Measurements from ENCODE around the gene CACNG5. TPM values are rescaled to one million over a fixed set of nuclear protein-coding genes. Genes with fewer than 3 reads are reported as not detected.

The CACNG5 gene
- total and polyA plus RNA-seq, 7 experiments from 2014 or later: not detected

DNA sequence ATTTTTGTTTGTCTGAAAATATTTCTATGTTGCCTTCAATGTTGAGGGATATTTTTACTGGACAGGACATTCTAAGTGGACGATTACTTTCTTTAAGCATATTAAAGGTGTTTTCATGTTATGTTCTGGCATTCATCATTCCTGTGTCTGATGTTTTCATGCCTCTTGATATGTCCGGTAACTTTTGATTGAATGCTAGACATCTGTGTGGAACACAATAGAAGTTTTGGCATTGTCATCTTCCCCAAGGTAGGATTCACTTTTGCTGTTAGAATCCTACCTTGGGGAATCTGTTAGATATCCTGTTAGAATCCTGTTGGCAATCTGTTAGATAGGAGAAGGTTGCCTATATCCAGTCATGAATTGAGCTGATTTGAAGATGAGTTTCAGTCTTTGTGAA lies 28.9 kb downstream of the CACNG5 start:
- intact Hi-C loops (cut with micrococcal nuclease): no loop called here
- no peak for DNase-seq
- H3K4me1 Mint-ChIP-seq: peaks cover 0 to 2% (median 0%) of the 10 kb centered on the region in 7 donors
- H3K27me3 Mint-ChIP-seq: peaks cover 5 to 32% (median 19%) of the 10 kb centered on the region in 5 donors
- H3K9me3 Mint-ChIP-seq: peaks cover 2 to 47% (median 9%) of the 10 kb centered on the region in 11 donors
- Histone ChIP-seq H3K4me1 (ENCODE audit: control insufficient read depth in 2 of 2, insufficient read depth in 2 of 2, low read length in 2 of 2) (no peaks in the 10 kb centered on the region), H3K4me3 (ENCODE audit: low read length) (no peak overlapping the region), H3K27ac (ENCODE audit: low read depth, low read length) (no peak overlapping the region), H3K36me3 (ENCODE audit: control insufficient read depth in 2 of 3, insufficient read depth in 3 of 3, low read length in 3 of 3) (no peaks in the 10 kb centered on the region), H3K9me3 (ENCODE audit: control insufficient read depth in 2 of 3, low read length in 3 of 3) (peaks cover 0 to 7% (median 3%) of the 10 kb centered on the region in 3 experiments), H3K27me3 (ENCODE audit: control insufficient read depth in 2 of 2, insufficient read depth in 2 of 2, low read length in 2 of 2) (no peaks in the 10 kb centered on the region)
- ChIA-PET POLR2A (no interaction called here), CTCF (interaction anchor here (0.6 kb wide), 1 partner anchor 418 kb away, joined by 4 read pairs; no protein-coding TSS in a partner anchor)
- peaks cover 0 to 5% (median 0%) of the 10 kb centered on the region in 5 donors for H3K36me3 Mint-ChIP-seq
- no peak overlapping the region for H3K4me3 Mint-ChIP-seq
- no peak for ATAC-seq
- no peak overlapping the region for H3K27ac Mint-ChIP-seq

DNA sequence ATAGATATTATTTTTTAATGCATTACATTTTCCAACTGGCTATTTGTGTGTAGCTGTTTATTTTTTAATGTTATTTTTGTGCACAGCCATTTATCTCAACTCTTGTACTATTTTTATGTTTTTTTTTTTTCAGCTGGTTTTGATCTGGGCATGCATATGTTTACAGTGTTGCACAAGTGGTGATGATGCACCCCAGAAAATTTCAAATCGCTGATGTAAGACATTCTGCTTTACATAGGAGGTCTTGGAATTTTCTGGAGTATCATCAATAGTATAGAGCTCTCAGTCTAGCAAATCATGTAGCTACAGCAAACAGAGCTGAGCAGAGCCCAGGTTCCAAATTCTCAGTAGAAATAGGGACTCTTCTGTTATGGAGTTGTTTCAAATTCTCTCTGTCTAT lies 30.2 kb downstream of the CACNG5 start:
- DNase-seq: no peak
- ChIA-PET CTCF (no interaction called here), POLR2A (no interaction called here)
- no peak for ATAC-seq
- intact Hi-C loops (cut with micrococcal nuclease): no loop called here
- H3K4me3 Mint-ChIP-seq: no peak overlapping the region
- peaks cover 0 to 7% (median 3%) of the 10 kb centered on the region in 3 experiments for H3K9me3 ChIP-seq (ENCODE audit: control insufficient read depth in 2 of 3, low read length in 3 of 3)
- H3K36me3 Mint-ChIP-seq: peaks cover 0 to 7% (median 0%) of the 10 kb centered on the region in 5 donors
- no peak overlapping the region for H3K27ac ChIP-seq (ENCODE audit: low read depth, low read length)
- H3K27me3 Mint-ChIP-seq: peaks cover 14 to 31% (median 22%) of the 10 kb centered on the region in 5 donors
- no peaks in the 10 kb centered on the region for H3K27me3 ChIP-seq (ENCODE audit: control insufficient read depth in 2 of 2, insufficient read depth in 2 of 2, low read length in 2 of 2)
- no peaks in the 10 kb centered on the region for H3K36me3 ChIP-seq (ENCODE audit: control insufficient read depth in 2 of 3, insufficient read depth in 3 of 3, low read length in 3 of 3)
- H3K4me1 ChIP-seq (ENCODE audit: control insufficient read depth in 2 of 2, insufficient read depth in 2 of 2, low read length in 2 of 2): no peaks in the 10 kb centered on the region
- H3K27ac Mint-ChIP-seq: no peak overlapping the region
- H3K4me3 ChIP-seq (ENCODE audit: low read length): no peak overlapping the region
- no peaks in the 10 kb centered on the region for H3K4me1 Mint-ChIP-seq
- peaks cover 2 to 50% (median 9%) of the 10 kb centered on the region in 11 donors for H3K9me3 Mint-ChIP-seq

DNA sequence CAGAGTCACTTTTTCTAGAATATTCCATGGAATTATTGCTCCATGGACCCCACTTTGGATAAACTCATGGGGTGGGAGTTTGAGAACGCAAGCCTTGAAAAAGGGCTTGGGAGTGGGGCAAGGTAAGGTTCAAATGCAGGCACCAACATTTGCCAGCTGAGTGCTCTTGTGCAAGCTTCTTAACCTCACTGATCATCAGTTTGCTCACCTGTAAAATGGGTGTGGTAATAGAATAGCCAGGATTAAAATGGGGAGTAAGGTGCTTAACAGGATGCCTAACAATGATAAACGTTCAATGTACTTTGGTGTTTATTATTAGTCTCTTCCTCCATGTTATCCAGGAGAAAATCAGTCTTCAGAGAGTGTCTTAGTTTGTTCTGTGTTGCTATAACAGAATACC lies 39.0 kb downstream of the CACNG5 start:
- H3K9me3 ChIP-seq (ENCODE audit: control insufficient read depth in 2 of 3, low read length in 3 of 3): peaks cover 0 to 5% (median 0%) of the 10 kb centered on the region in 3 experiments
- H3K27ac Mint-ChIP-seq: no peak overlapping the region
- DNase-seq (no peak), ATAC-seq (no peak)
- H3K27ac ChIP-seq (ENCODE audit: low read depth, low read length): no peak overlapping the region
- no peak overlapping the region for H3K4me3 Mint-ChIP-seq
- H3K27me3 ChIP-seq (ENCODE audit: control insufficient read depth in 2 of 2, insufficient read depth in 2 of 2, low read length in 2 of 2): no peaks in the 10 kb centered on the region
- intact Hi-C loops (cut with micrococcal nuclease): no loop called here
- H3K27me3 Mint-ChIP-seq: peaks cover 2 to 24% (median 23%) of the 10 kb centered on the region in 5 donors
- H3K36me3 Mint-ChIP-seq: peaks cover 0 to 3% (median 0%) of the 10 kb centered on the region in 5 donors
- H3K9me3 Mint-ChIP-seq: peaks cover 0 to 8% (median 2%) of the 10 kb centered on the region in 11 donors
- H3K4me1 Mint-ChIP-seq: no peaks in the 10 kb centered on the region
- H3K36me3 ChIP-seq (ENCODE audit: control insufficient read depth in 2 of 3, insufficient read depth in 3 of 3, low read length in 3 of 3): no peaks in the 10 kb centered on the region
- H3K4me3 ChIP-seq (ENCODE audit: low read length): no peak overlapping the region
- CTCF ChIA-PET: interaction anchor here (1.1 kb wide), 1 partner anchor 17 kb away, joined by 3 read pairs; no protein-coding TSS in a partner anchor
- H3K4me1 ChIP-seq (ENCODE audit: control insufficient read depth in 2 of 2, insufficient read depth in 2 of 2, low read length in 2 of 2): no peaks in the 10 kb centered on the region
- POLR2A ChIA-PET: no interaction called here

DNA sequence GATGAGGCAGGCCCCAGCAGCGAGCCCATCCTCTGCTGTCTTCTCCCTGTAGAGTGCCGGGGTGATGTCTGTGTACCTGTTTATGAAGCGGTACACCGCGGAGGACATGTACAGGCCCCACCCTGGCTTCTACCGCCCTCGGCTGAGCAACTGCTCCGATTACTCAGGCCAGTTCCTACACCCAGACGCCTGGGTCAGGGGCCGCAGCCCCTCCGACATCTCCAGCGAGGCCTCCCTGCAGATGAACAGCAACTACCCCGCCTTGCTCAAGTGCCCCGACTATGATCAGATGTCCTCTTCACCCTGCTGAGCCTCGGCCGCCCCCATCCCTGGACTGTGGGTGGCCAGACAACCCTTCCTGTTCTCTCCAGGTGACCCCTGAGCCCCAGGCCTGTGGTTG lies 50.0 kb downstream of the CACNG5 start:
- H3K27ac ChIP-seq (ENCODE audit: low read depth, low read length): no peak overlapping the region
- H3K4me3 ChIP-seq (ENCODE audit: low read length): no peak overlapping the region
- ATAC-seq (no peak), DNase-seq (no peak)
- Mint-ChIP-seq H3K27me3 (peaks cover 0 to 7% (median 0%) of the 10 kb centered on the region in 5 donors), H3K4me3 (no peak overlapping the region), H3K4me1 (peaks cover 0 to 1% (median 0%) of the 10 kb centered on the region in 7 donors), H3K27ac (no peak overlapping the region), H3K36me3 (peaks cover 0 to 2% (median 0%) of the 10 kb centered on the region in 5 donors), H3K9me3 (peaks cover 0 to 14% (median 5%) of the 10 kb centered on the region in 11 donors)
- H3K9me3 ChIP-seq (ENCODE audit: control insufficient read depth in 2 of 3, low read length in 3 of 3): peaks cover 0 to 2% (median 0%) of the 10 kb centered on the region in 3 experiments
- H3K4me1 ChIP-seq (ENCODE audit: control insufficient read depth in 2 of 2, insufficient read depth in 2 of 2, low read length in 2 of 2): no peaks in the 10 kb centered on the region
- ChIA-PET POLR2A (interaction anchor here (0.6 kb wide), 1 partner anchor 1643 kb away, joined by 3 read pairs; no protein-coding TSS in a partner anchor), CTCF (no interaction called here)
- no peaks in the 10 kb centered on the region for H3K36me3 ChIP-seq (ENCODE audit: control insufficient read depth in 2 of 3, insufficient read depth in 3 of 3, low read length in 3 of 3)
- intact Hi-C loops (cut with micrococcal nuclease): no loop called here
- no peaks in the 10 kb centered on the region for H3K27me3 ChIP-seq (ENCODE audit: control insufficient read depth in 2 of 2, insufficient read depth in 2 of 2, low read length in 2 of 2)

DNA sequence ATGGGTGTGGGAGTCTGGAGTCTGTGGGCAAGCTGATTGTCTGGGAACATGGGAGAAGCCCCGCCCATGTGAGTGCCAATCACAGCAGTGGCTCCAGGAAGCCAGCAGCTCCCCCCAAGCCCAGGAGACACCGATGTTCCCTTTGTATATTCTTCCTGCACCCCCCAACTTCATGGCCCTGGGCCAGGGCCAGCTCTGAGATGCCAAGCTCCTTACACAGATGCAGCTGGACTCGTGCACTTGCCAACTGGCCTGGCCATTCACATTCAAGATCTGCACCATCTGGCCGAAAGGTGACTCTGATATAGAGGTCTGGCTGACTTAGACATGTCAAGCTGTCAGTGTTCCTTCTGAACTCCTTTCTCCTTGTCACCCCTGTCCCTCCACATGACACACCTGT lies 50.5 kb downstream of the CACNG5 start:
- peaks cover 0 to 7% (median 0%) of the 10 kb centered on the region in 5 donors for H3K27me3 Mint-ChIP-seq
- H3K27ac ChIP-seq (ENCODE audit: low read depth, low read length): no peak overlapping the region
- ATAC-seq (no peak), DNase-seq (no peak)
- no peaks in the 10 kb centered on the region for H3K27me3 ChIP-seq (ENCODE audit: control insufficient read depth in 2 of 2, insufficient read depth in 2 of 2, low read length in 2 of 2)
- no peak overlapping the region for H3K4me3 ChIP-seq (ENCODE audit: low read length)
- intact Hi-C loops (cut with micrococcal nuclease): no loop called here
- no peak overlapping the region for H3K4me3 Mint-ChIP-seq
- ChIA-PET POLR2A (interaction anchor here (0.6 kb wide), 1 partner anchor 1644 kb away, joined by 3 read pairs; no protein-coding TSS in a partner anchor), CTCF (no interaction called here)
- peaks cover 0 to 2% (median 0%) of the 10 kb centered on the region in 5 donors for H3K36me3 Mint-ChIP-seq
- H3K9me3 Mint-ChIP-seq: peaks cover 0 to 11% (median 5%) of the 10 kb centered on the region in 11 donors
- no peak overlapping the region for H3K27ac Mint-ChIP-seq
- no peaks in the 10 kb centered on the region for H3K36me3 ChIP-seq (ENCODE audit: control insufficient read depth in 2 of 3, insufficient read depth in 3 of 3, low read length in 3 of 3)
- H3K9me3 ChIP-seq (ENCODE audit: control insufficient read depth in 2 of 3, low read length in 3 of 3): no peaks in the 10 kb centered on the region
- H3K4me1 Mint-ChIP-seq: peaks cover 0 to 1% (median 0%) of the 10 kb centered on the region in 7 donors
- H3K4me1 ChIP-seq (ENCODE audit: control insufficient read depth in 2 of 2, insufficient read depth in 2 of 2, low read length in 2 of 2): no peaks in the 10 kb centered on the region

DNA sequence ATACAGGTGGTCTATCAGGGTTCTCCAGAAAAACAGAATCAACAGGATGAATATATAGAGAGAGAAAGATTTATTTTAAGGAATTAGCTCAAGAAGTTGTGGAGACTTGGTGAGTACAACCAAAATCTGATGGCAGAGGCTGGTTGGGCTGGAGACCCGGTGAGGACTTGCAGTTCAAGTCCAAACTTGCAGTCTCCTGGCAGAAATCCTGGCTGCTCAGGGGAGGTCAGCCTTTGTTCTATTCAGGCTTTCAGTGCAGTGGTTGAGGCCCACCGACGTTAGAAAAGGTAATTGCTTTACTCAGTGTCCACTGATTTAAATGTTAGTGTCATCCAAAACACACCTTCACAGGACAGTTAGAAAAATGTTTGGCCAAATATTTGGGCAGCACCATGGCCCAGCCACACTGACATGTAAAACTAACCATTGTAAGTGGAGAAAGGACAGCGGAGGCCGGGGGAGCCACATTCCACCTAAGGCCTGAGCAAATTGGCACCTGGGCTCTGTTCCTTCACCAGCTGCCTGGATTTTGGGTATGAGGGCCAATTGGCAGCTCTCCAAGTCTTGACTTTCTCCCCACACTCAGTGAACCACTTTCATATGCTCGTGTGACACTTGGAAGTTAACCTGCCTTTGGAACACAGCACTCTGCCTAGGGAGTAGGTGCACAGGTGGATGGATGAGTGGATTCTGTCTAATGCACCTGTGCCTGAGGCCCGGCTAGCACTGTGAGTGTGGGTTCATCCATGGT lies 54.7 kb downstream of the CACNG5 start:
- ChIA-PET CTCF (no interaction called here), POLR2A (no interaction called here)
- Mint-ChIP-seq H3K27me3 (peaks cover 0 to 5% (median 0%) of the 10 kb centered on the region in 5 donors), H3K9me3 (no peaks in the 10 kb centered on the region), H3K36me3 (no peaks in the 10 kb centered on the region), H3K4me3 (no peak overlapping the region), H3K27ac (no peak overlapping the region), H3K4me1 (no peaks in the 10 kb centered on the region)
- ATAC-seq: no peak
- Histone ChIP-seq H3K4me1 (ENCODE audit: control insufficient read depth in 2 of 2, insufficient read depth in 2 of 2, low read length in 2 of 2) (no peaks in the 10 kb centered on the region), H3K9me3 (ENCODE audit: control insufficient read depth in 2 of 3, low read length in 3 of 3) (no peaks in the 10 kb centered on the region), H3K4me3 (ENCODE audit: low read length) (no peak overlapping the region), H3K36me3 (ENCODE audit: control insufficient read depth in 2 of 3, insufficient read depth in 3 of 3, low read length in 3 of 3) (no peaks in the 10 kb centered on the region), H3K27ac (ENCODE audit: low read depth, low read length) (no peak overlapping the region), H3K27me3 (ENCODE audit: control insufficient read depth in 2 of 2, insufficient read depth in 2 of 2, low read length in 2 of 2) (no peaks in the 10 kb centered on the region)
- intact Hi-C loops (cut with micrococcal nuclease): no loop called here
- no peak for DNase-seq

DNA sequence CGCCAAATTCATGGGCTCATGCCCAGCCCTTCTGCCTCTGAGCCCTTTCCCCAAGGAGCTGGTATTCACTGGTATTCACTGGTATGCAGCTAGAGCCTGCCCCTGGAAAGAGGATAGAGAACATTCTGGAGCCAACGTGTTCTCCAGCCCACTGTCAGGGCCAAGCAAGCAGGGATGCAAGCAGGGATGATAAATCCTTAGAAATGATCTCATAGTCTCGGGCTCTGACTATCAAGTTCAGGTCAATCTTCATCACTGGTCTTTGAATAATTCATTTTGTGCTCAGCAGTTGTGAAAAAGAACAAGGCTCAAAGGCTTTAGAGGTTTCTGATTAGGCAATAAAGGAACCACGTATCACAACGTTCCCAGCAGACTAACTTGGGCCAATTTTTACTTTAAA lies 57.3 kb downstream of the CACNG5 start:
- ATAC-seq (no peak), DNase-seq (no peak)

More for the DNA sequence above, 57.3 kb downstream of the CACNG5 start:
- Mint-ChIP-seq H3K4me1 (no peaks in the 10 kb centered on the region), H3K4me3 (no peak overlapping the region), H3K9me3 (no peaks in the 10 kb centered on the region), H3K27ac (no peak overlapping the region), H3K27me3 (peaks cover 0 to 5% (median 4%) of the 10 kb centered on the region in 5 donors), H3K36me3 (no peaks in the 10 kb centered on the region)
- Histone ChIP-seq H3K4me1 (ENCODE audit: control insufficient read depth in 2 of 2, insufficient read depth in 2 of 2, low read length in 2 of 2) (no peaks in the 10 kb centered on the region), H3K36me3 (ENCODE audit: control insufficient read depth in 2 of 3, insufficient read depth in 3 of 3, low read length in 3 of 3) (no peaks in the 10 kb centered on the region), H3K27me3 (ENCODE audit: control insufficient read depth in 2 of 2, insufficient read depth in 2 of 2, low read length in 2 of 2) (no peaks in the 10 kb centered on the region), H3K4me3 (ENCODE audit: low read length) (no peak overlapping the region), H3K27ac (ENCODE audit: low read depth, low read length) (no peak overlapping the region), H3K9me3 (ENCODE audit: control insufficient read depth in 2 of 3, low read length in 3 of 3) (no peaks in the 10 kb centered on the region)
- intact Hi-C loops (cut with micrococcal nuclease): no loop called here
- POLR2A ChIA-PET: no interaction called here
- CTCF ChIA-PET: no interaction called here

Measured in naive thymus-derived CD4-positive, alpha-beta T cell (primary cell).